ENCODE data around the gene RBM15. TPM values are rescaled to one million over a fixed set of nuclear protein-coding genes. Genes with fewer than 3 reads are reported as not detected.

RBM15 gene
- total and polyA plus RNA-seq, 2 of the 13 experiments (the other 11 are each of a cell fraction or from before 2014, with no cell fraction given), result 13.5 to 36.4 TPM

DNA sequence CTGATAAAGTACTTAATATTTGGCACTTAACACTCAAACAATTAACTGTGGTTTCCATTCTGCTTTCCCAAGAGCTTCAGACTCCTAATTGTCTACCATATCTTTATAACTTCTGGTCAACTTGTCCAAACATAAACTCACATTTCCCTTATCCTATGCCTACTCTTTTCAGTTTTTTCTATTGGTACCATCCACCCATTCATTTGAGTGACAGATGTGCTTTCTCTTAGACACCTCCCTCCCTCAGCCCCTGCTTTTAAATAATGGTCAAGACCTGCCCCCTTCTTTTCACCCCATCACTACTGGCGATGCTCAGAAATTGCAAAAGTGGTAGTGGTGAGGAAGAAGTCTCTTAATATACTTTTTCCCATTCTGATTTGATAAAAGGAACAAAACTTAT is 46.2 kb downstream of the RBM15 start:
- TF ChIP-seq, protein P1, sequence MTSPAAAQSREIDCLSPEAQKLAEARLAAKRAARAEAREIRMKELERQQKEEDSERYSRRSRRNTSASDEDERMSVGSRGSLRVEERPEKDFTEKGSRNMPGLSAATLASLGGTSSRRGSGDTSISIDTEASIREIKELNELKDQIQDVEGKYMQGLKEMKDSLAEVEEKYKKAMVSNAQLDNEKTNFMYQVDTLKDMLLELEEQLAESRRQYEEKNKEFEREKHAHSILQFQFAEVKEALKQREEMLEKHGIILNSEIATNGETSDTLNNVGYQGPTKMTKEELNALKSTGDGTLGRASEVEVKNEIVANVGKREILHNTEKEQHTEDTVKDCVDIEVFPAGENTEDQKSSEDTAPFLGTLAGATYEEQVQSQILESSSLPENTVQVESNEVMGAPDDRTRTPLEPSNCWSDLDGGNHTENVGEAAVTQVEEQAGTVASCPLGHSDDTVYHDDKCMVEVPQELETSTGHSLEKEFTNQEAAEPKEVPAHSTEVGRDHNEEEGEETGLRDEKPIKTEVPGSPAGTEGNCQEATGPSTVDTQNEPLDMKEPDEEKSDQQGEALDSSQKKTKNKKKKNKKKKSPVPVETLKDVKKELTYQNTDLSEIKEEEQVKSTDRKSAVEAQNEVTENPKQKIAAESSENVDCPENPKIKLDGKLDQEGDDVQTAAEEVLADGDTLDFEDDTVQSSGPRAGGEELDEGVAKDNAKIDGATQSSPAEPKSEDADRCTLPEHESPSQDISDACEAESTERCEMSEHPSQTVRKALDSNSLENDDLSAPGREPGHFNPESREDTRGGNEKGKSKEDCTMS (CRISPR knock-in tag; conservative IDR thresholded peaks at IDR 0.05), result no peak
- TF ChIP-seq, protein P2, sequence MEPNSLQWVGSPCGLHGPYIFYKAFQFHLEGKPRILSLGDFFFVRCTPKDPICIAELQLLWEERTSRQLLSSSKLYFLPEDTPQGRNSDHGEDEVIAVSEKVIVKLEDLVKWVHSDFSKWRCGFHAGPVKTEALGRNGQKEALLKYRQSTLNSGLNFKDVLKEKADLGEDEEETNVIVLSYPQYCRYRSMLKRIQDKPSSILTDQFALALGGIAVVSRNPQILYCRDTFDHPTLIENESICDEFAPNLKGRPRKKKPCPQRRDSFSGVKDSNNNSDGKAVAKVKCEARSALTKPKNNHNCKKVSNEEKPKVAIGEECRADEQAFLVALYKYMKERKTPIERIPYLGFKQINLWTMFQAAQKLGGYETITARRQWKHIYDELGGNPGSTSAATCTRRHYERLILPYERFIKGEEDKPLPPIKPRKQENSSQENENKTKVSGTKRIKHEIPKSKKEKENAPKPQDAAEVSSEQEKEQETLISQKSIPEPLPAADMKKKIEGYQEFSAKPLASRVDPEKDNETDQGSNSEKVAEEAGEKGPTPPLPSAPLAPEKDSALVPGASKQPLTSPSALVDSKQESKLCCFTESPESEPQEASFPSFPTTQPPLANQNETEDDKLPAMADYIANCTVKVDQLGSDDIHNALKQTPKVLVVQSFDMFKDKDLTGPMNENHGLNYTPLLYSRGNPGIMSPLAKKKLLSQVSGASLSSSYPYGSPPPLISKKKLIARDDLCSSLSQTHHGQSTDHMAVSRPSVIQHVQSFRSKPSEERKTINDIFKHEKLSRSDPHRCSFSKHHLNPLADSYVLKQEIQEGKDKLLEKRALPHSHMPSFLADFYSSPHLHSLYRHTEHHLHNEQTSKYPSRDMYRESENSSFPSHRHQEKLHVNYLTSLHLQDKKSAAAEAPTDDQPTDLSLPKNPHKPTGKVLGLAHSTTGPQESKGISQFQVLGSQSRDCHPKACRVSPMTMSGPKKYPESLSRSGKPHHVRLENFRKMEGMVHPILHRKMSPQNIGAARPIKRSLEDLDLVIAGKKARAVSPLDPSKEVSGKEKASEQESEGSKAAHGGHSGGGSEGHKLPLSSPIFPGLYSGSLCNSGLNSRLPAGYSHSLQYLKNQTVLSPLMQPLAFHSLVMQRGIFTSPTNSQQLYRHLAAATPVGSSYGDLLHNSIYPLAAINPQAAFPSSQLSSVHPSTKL (CRISPR knock-in tag; IDR thresholded peaks at IDR 0.05), result no peak
- TF ChIP-seq NFKB2 (CRISPR knock-in tag; IDR thresholded peaks at IDR 0.05; ENCODE audit: borderline replicate concordance), result no peak
- no peak for TF ChIP-seq TOPORS (CRISPR knock-in tag; IDR thresholded peaks at IDR 0.05)
- TF ChIP-seq, protein P3, sequence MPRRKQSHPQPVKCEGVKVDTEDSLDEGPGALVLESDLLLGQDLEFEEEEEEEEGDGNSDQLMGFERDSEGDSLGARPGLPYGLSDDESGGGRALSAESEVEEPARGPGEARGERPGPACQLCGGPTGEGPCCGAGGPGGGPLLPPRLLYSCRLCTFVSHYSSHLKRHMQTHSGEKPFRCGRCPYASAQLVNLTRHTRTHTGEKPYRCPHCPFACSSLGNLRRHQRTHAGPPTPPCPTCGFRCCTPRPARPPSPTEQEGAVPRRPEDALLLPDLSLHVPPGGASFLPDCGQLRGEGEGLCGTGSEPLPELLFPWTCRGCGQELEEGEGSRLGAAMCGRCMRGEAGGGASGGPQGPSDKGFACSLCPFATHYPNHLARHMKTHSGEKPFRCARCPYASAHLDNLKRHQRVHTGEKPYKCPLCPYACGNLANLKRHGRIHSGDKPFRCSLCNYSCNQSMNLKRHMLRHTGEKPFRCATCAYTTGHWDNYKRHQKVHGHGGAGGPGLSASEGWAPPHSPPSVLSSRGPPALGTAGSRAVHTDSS (CRISPR knock-in tag; conservative IDR thresholded peaks at IDR 0.05), result no peak
- TF ChIP-seq CBX2 (IDR thresholded peaks at IDR 0.05; ENCODE audit: low read depth, low read length), result no peak
- no peak for TF ChIP-seq CBX2 (CRISPR knock-in tag; IDR thresholded peaks at IDR 0.05; ENCODE audit: low read depth)
- TF ChIP-seq ZNF720 (CRISPR knock-in tag; IDR thresholded peaks at IDR 0.05), result no peak
- no peak for TF ChIP-seq ZNF12 (CRISPR knock-in tag; IDR thresholded peaks at IDR 0.05)
- no peak for TF ChIP-seq TBX2 (CRISPR knock-in tag; IDR thresholded peaks at IDR 0.05; ENCODE audit: borderline replicate concordance)
- no peak for TF ChIP-seq IKZF4 (CRISPR knock-in tag; IDR thresholded peaks at IDR 0.05; ENCODE audit: borderline replicate concordance, low read depth, not compliant biosample characterization)
- TF ChIP-seq ZNF678 (CRISPR knock-in tag; IDR thresholded peaks at IDR 0.05), result no peak
- no peak for TF ChIP-seq PCBP2 (optimal IDR thresholded peaks at IDR 0.05; ENCODE audit: low read depth, low read length, poor library complexity, severe bottlenecking)
- no peak for TF ChIP-seq MIXL1 (CRISPR knock-in tag; IDR thresholded peaks at IDR 0.05)
- in situ Hi-C loops (cut with HindIII; ENCODE audit: extremely low pct_ligation_motif_present, low pct_unique_long_range_greater_than_20kb) (no loop called here), intact Hi-C loops (cut with micrococcal nuclease; ENCODE audit: unreplicated experiment) (no loop called here)
- DNase-seq (ENCODE audit: low spot score) (no peak), ATAC-seq (no peak), FAIRE-seq (no peak)
- H3K4me2 ChIP-seq (ENCODE audit: low read depth, low read length), result no peak overlapping the region
- WGBS (ENCODE audit: low lambda C conversion rate), result 100% methylated on average over 1 of the region's 1 CpG
- BruUV-seq (replicated peaks), result no TSS peak
- no peaks in the 10 kb centered on the region for H3K27me3 ChIP-seq (ENCODE audit: control insufficient read depth in 1 of 2, insufficient read depth in 2 of 2, low read length in 2 of 2)
- no peak overlapping the region for H3K4me3 ChIP-seq (replicated peaks in 1 of 3; ENCODE audit: insufficient read depth in 1 of 3, low read depth in 2 of 3, low read length in 3 of 3)
- H3K79me2 ChIP-seq (ENCODE audit: insufficient read depth, low read length), result no peaks in the 10 kb centered on the region
- H3K27ac ChIP-seq (ENCODE audit: extremely low read length, insufficient read depth, low read length), result no peak overlapping the region
- no peak overlapping the region for H3K9ac ChIP-seq (ENCODE audit: insufficient read depth, low read depth, low read length)
- no peaks in the 10 kb centered on the region for H4K20me1 ChIP-seq (ENCODE audit: insufficient read depth, low read length)
- no peak overlapping the region for H2AFZ ChIP-seq (ENCODE audit: low read length)
- H3K36me3 ChIP-seq (replicated peaks in 1 of 2; ENCODE audit: control insufficient read depth in 1 of 2, insufficient read depth in 2 of 2, low read length in 2 of 2), result no peaks in the 10 kb centered on the region
- POLR2A ChIA-PET, result no interaction called here
- CTCF ChIA-PET (ENCODE audit: low intra/inter-chr PET ratio, low total read pairs), result no interaction called here
- H3K4me1 ChIP-seq (ENCODE audit: insufficient read depth, low read length), result peaks cover 5% of the 10 kb centered on the region
- no peaks in the 10 kb centered on the region for H3K9me3 ChIP-seq (ENCODE audit: low read length)

Data from HepG2 (cell line).